Gastroesophageal sphincter (tissue), 4 donors: ENCODE data around the gene RASA4B. TPM values are rescaled to one million over a fixed set of nuclear protein-coding genes. Genes with fewer than 3 reads are reported as not detected.
"Not testable (repeated sequence)": the region's sequence is repeated elsewhere in the genome, so short reads cannot be mapped to it uniquely, and the experiment has no call there.

ENCODE experiments used
- ATAC-seq: fragments of 150-250 bp; one replicate; pipeline ENCODE4 v1.9.1; 2016; ENCODE audit warnings: mild to moderate bottlenecking, moderate library complexity
- H3K27ac ChIP-seq, 4 donors: fragments of 200-600 bp; sonication (generic) in 3 of 4; 1 replicate in 3 of 4; 2 replicates in 1 of 4; pipeline ENCODE4 v1.5.1; 2016 to 2019
- H3K27me3 ChIP-seq: fragments of 200-600 bp; sonication (generic); one replicate; pipeline ENCODE4 v1.5.1; 2019
- H3K36me3 ChIP-seq, 2 donors: fragments of 200-600 bp; sonication (generic); one replicate each; pipeline ENCODE4 v1.5.1; 2019; ENCODE audit warnings: control low read depth in 1 of 2
- H3K4me1 ChIP-seq, 3 donors: fragments of 200-600 bp; sonication (generic); 1 replicate in 2 of 3; 2 replicates in 1 of 3; pipeline ENCODE4 v1.5.1; 2016 to 2019; ENCODE audit warnings: control low read depth in 2 of 3
- H3K4me3 ChIP-seq, 2 donors: fragments of 200-600 bp; sonication (generic); one replicate each; pipeline ENCODE4 v1.5.1; 2019; ENCODE audit warnings: mild to moderate bottlenecking in 1 of 2, moderate library complexity in 1 of 2
- H3K9me3 ChIP-seq, 3 donors: fragments of 200-600 bp; sonication (generic); one replicate each; pipeline ENCODE4 v1.5.1; 2017 to 2019; ENCODE audit warnings: control low read depth in 2 of 3
- WGBS, 2 donors: methylation state at CpG; one replicate each; pipeline ENCODE4 v1.1.5; 2018; ENCODE audit warnings: low coverage in 1 of 2; 5-methylcytosine and 5-hydroxymethylcytosine counted together
- total RNA-seq, 4 donors: library from RNA; depleted of rRNA; stranded (reverse); fragments of >200 nt; gene quantifications; one replicate each; pipeline ENCODE4 v1.1.0, GENCODE V29; 2016

Gene RASA4B
- total RNA-seq, 4 donors from 2014 or later, result 6.1 to 34.3 (median 8.8) TPM

- H3K36me3 ChIP-seq, H3K27ac ChIP-seq, ATAC-seq, H3K4me1 ChIP-seq, H3K27me3 ChIP-seq, H3K4me3 ChIP-seq, H3K9me3 ChIP-seq: not testable (repeated sequence)
- no CpG with 5 or more reads among the region's 16 CpGs for WGBS, 2 donors
Measured at GRCh38 chr7:102498321-102498720, 19.3 kb downstream of the RASA4B start.

GRCh38 chr7:102497308-102497707 lies 20.3 kb downstream of the RASA4B start:
- H3K4me1 ChIP-seq, H3K9me3 ChIP-seq, ATAC-seq, H3K27ac ChIP-seq, H3K36me3 ChIP-seq, H3K4me3 ChIP-seq, H3K27me3 ChIP-seq: not testable (repeated sequence)
- no CpG with 5 or more reads among the region's 5 CpGs for WGBS, 2 donors

- H3K27ac ChIP-seq, H3K27me3 ChIP-seq, ATAC-seq, H3K4me1 ChIP-seq, H3K36me3 ChIP-seq, H3K9me3 ChIP-seq, H3K4me3 ChIP-seq: not testable (repeated sequence)
- WGBS, 2 donors, result no CpG with 5 or more reads among the region's 10 CpGs
Measured at GRCh38 chr7:102496861-102497260, 20.7 kb downstream of the RASA4B start.

- peak; percentile 24 for ATAC-seq
- H3K27ac ChIP-seq, H3K36me3 ChIP-seq, H3K4me3 ChIP-seq, H3K27me3 ChIP-seq, H3K9me3 ChIP-seq, H3K4me1 ChIP-seq: not testable (repeated sequence)
- no CpG with 5 or more reads among the region's 67 CpGs for WGBS, 2 donors
Measured at GRCh38 chr7:102494473-102495149, 23.0 kb downstream of the RASA4B start.

GRCh38 chr7:102494026-102494425 lies 23.6 kb downstream of the RASA4B start:
- no CpG with 5 or more reads among the region's 15 CpGs for WGBS, 2 donors
- not testable (repeated sequence) for H3K27ac ChIP-seq, H3K9me3 ChIP-seq, H3K27me3 ChIP-seq, H3K4me1 ChIP-seq, ATAC-seq, H3K36me3 ChIP-seq
- peak overlapping the region in 1 of 2 donors; percentile 32 for H3K4me3 ChIP-seq

DNA sequence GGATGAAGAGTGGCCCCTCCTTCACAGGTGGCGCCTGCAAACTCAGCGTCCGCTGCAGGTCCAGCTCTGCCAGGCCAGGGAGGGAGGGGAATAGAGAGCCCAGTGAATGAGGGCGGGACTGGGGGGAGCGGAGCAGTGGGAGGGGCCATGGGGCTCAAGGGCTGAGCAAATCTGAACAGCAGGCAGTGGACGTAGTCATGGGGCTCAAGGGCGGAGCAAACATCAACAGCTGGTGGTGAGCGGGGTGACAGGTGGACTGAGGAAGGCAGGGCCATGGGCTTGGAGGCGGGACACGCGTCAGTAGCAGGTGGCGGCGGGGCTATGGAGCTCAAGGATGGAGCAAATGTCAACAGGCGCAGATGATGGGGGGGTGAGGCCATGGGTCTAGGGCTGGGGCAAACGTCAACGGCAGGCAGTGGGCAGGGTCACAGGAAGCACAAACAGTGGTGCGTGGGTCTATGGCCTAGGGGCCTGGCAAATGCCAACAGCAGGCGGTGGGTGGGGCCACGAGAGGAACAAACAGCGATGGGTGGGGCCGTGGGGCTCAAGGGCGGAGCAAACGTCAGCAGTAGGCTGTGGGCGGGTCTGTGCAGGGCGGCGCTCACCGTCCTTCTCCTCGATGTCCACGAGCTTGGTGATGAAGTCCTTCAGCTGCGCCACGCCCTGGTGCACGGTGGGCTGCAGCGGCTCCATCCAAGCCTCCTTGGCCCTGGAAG lies 24.2 kb downstream of the RASA4B start:
- no CpG with 5 or more reads among the region's 33 CpGs for WGBS, 2 donors
- peak; percentile 90 for ATAC-seq
- not testable (repeated sequence) for H3K27ac ChIP-seq, H3K4me1 ChIP-seq, H3K9me3 ChIP-seq, H3K4me3 ChIP-seq, H3K27me3 ChIP-seq, H3K36me3 ChIP-seq

- H3K36me3 ChIP-seq, H3K27me3 ChIP-seq, H3K9me3 ChIP-seq, H3K4me3 ChIP-seq, H3K4me1 ChIP-seq, H3K27ac ChIP-seq: not testable (repeated sequence)
- ATAC-seq, result peak; percentile 28
- no CpG with 5 or more reads among the region's 12 CpGs for WGBS, 2 donors
Measured at GRCh38 chr7:102490529-102491075, 27.0 kb downstream of the RASA4B start.

GRCh38 chr7:102484317-102484716 lies 33.3 kb downstream of the RASA4B start:
- not testable (repeated sequence) for H3K4me1 ChIP-seq, H3K27ac ChIP-seq, ATAC-seq, H3K4me3 ChIP-seq, H3K27me3 ChIP-seq, H3K9me3 ChIP-seq, H3K36me3 ChIP-seq
- no CpG with 5 or more reads among the region's 5 CpGs for WGBS, 2 donors

GRCh38 chr7:102481962-102482361 lies 35.6 kb downstream of the RASA4B start:
- not testable (repeated sequence) for H3K4me1 ChIP-seq, ATAC-seq, H3K27me3 ChIP-seq, H3K36me3 ChIP-seq, H3K27ac ChIP-seq, H3K4me3 ChIP-seq, H3K9me3 ChIP-seq
- no CpG with 5 or more reads among the region's 10 CpGs for WGBS, 2 donors
